ENCODE results near the gene OBP2A. TPM values are rescaled to one million over a fixed set of nuclear protein-coding genes. Genes with fewer than 3 reads are reported as not detected.
A peak's percentile ranks its signal among the peaks of the same experiment; 100 is the strongest.
"Not testable (repeated sequence)": the region's sequence is repeated elsewhere in the genome, so short reads cannot be mapped to it uniquely, and the experiment has no call there.

OBP2A gene
- total RNA-seq, 4 donors from 2014 or later, result 1.0 to 3.9 (median 1.7) TPM; not detected in 1

GRCh38 chr9:135526730-135527571, 19.0 kb upstream of the OBP2A start:
- H3K27me3 ChIP-seq, result peaks cover 56% of the 10 kb centered on the region

GRCh38 chr9:135528842-135529435, 17.0 kb upstream of the OBP2A start:
- 92% methylated on average over 10 of the region's 10 CpGs for WGBS
- DNase-seq (ENCODE audit: low spot score in 2 of 2), result peak in 1 of 2 donors; percentile 6
- not testable (repeated sequence) for H3K27ac ChIP-seq, H3K36me3 ChIP-seq, H3K9me3 ChIP-seq, H3K4me1 ChIP-seq, H3K4me3 ChIP-seq
- H3K27me3 ChIP-seq, result peaks cover 48% of the 10 kb centered on the region

More at GRCh38 chr9:135526730-135527571, 19.0 kb upstream of the OBP2A start:
- Histone ChIP-seq H3K4me1 (no peaks in the 10 kb centered on the region), H3K27ac (no peak overlapping the region), H3K36me3 (no peaks in the 10 kb centered on the region), H3K9me3 (no peaks in the 10 kb centered on the region), H3K4me3 (no peak overlapping the region)
- no peak for TF ChIP-seq EP300 (IDR thresholded peaks at IDR 0.05)
- TF ChIP-seq POLR2AphosphoS5 (IDR thresholded peaks at IDR 0.05), result no peak
- no peak for TF ChIP-seq CTCF (IDR thresholded peaks at IDR 0.05)
- no peak for TF ChIP-seq POLR2A (IDR thresholded peaks at IDR 0.05)
- DNase-seq (ENCODE audit: low spot score in 2 of 2), result peak in 1 of 2 donors; percentile 62
- WGBS, result 80% methylated on average over 10 of the region's 30 CpGs

GRCh38 chr9:135530146-135530545, 15.8 kb upstream of the OBP2A start:
- no peak overlapping the region for H3K27ac ChIP-seq
- H3K36me3 ChIP-seq, result no peaks in the 10 kb centered on the region
- H3K4me1 ChIP-seq, result no peaks in the 10 kb centered on the region
- 74% methylated on average over 5 of the region's 5 CpGs for WGBS
- H3K9me3 ChIP-seq, result no peaks in the 10 kb centered on the region
- TF ChIP-seq CTCF (IDR thresholded peaks at IDR 0.05), result no peak
- no peak for TF ChIP-seq POLR2A (IDR thresholded peaks at IDR 0.05)
- no peak for TF ChIP-seq POLR2AphosphoS5 (IDR thresholded peaks at IDR 0.05)
- no peak for TF ChIP-seq EP300 (IDR thresholded peaks at IDR 0.05)
- peaks cover 50% of the 10 kb centered on the region for H3K27me3 ChIP-seq
- no peak overlapping the region for H3K4me3 ChIP-seq
- no peak for DNase-seq (ENCODE audit: low spot score in 2 of 2)

GRCh38 chr9:135531096-135531495, 14.8 kb upstream of the OBP2A start:
- H3K9me3 ChIP-seq, result no peaks in the 10 kb centered on the region
- H3K36me3 ChIP-seq, result no peaks in the 10 kb centered on the region
- peaks cover 47% of the 10 kb centered on the region for H3K27me3 ChIP-seq
- WGBS, result 100% methylated on average over 2 of the region's 10 CpGs
- H3K4me3 ChIP-seq, result no peak overlapping the region
- no peak for TF ChIP-seq CTCF (IDR thresholded peaks at IDR 0.05)
- no peaks in the 10 kb centered on the region for H3K4me1 ChIP-seq
- DNase-seq (ENCODE audit: low spot score in 2 of 2), result peak in 1 of 2 donors; percentile 38
- no peak overlapping the region for H3K27ac ChIP-seq

DNA sequence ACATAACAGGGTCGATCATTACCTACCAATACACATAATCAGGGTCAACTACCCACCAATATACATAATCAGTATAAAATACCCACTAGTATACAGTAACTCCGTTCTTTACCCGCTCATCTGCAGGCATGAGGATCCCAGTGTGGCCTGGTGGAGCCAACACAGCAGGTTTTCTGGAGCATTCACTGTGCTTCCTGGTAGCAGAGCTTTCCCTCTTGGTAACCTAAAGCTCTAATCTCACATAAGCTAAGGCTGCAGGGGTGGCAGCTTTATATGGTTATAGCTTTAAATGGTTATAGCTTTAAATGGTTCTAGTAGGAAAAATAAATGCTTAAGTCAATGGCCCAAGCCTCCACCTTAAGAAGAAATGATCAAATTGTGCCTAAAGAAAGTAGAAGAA, 12.8 kb upstream of the OBP2A start:
- Histone ChIP-seq H3K27ac (no peak overlapping the region), H3K27me3 (peaks cover 36% of the 10 kb centered on the region), H3K9me3 (no peaks in the 10 kb centered on the region), H3K4me1 (no peaks in the 10 kb centered on the region), H3K36me3 (no peaks in the 10 kb centered on the region), H3K4me3 (no peak overlapping the region)
- WGBS, result 93% methylated on average over 3 of the region's 3 CpGs
- no peak for DNase-seq (ENCODE audit: low spot score in 2 of 2)
- TF ChIP-seq CTCF (IDR thresholded peaks at IDR 0.05) (no peak), POLR2A (IDR thresholded peaks at IDR 0.05) (no peak), EP300 (IDR thresholded peaks at IDR 0.05) (no peak), POLR2AphosphoS5 (IDR thresholded peaks at IDR 0.05) (no peak)

Data from suprapubic skin (tissue), 4 donors.